ENCODE measurements around the gene SPHKAP. TPM values are rescaled to one million over a fixed set of nuclear protein-coding genes. Genes with fewer than 3 reads are reported as not detected.
"Not testable (repeated sequence)": the region's sequence is repeated elsewhere in the genome, so short reads cannot be mapped to it uniquely, and the experiment has no call there.

The SPHKAP gene, protein sequence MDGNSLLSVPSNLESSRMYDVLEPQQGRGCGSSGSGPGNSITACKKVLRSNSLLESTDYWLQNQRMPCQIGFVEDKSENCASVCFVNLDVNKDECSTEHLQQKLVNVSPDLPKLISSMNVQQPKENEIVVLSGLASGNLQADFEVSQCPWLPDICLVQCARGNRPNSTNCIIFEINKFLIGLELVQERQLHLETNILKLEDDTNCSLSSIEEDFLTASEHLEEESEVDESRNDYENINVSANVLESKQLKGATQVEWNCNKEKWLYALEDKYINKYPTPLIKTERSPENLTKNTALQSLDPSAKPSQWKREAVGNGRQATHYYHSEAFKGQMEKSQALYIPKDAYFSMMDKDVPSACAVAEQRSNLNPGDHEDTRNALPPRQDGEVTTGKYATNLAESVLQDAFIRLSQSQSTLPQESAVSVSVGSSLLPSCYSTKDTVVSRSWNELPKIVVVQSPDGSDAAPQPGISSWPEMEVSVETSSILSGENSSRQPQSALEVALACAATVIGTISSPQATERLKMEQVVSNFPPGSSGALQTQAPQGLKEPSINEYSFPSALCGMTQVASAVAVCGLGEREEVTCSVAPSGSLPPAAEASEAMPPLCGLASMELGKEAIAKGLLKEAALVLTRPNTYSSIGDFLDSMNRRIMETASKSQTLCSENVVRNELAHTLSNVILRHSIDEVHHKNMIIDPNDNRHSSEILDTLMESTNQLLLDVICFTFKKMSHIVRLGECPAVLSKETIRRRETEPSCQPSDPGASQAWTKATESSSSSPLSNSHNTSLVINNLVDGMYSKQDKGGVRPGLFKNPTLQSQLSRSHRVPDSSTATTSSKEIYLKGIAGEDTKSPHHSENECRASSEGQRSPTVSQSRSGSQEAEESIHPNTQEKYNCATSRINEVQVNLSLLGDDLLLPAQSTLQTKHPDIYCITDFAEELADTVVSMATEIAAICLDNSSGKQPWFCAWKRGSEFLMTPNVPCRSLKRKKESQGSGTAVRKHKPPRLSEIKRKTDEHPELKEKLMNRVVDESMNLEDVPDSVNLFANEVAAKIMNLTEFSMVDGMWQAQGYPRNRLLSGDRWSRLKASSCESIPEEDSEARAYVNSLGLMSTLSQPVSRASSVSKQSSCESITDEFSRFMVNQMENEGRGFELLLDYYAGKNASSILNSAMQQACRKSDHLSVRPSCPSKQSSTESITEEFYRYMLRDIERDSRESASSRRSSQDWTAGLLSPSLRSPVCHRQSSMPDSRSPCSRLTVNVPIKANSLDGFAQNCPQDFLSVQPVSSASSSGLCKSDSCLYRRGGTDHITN (N-terminal part only)
- polyA plus RNA-seq: under 1 TPM in 2 of 3 donors, not detected in 1; 0.01 to 0.11 TPM

DNA sequence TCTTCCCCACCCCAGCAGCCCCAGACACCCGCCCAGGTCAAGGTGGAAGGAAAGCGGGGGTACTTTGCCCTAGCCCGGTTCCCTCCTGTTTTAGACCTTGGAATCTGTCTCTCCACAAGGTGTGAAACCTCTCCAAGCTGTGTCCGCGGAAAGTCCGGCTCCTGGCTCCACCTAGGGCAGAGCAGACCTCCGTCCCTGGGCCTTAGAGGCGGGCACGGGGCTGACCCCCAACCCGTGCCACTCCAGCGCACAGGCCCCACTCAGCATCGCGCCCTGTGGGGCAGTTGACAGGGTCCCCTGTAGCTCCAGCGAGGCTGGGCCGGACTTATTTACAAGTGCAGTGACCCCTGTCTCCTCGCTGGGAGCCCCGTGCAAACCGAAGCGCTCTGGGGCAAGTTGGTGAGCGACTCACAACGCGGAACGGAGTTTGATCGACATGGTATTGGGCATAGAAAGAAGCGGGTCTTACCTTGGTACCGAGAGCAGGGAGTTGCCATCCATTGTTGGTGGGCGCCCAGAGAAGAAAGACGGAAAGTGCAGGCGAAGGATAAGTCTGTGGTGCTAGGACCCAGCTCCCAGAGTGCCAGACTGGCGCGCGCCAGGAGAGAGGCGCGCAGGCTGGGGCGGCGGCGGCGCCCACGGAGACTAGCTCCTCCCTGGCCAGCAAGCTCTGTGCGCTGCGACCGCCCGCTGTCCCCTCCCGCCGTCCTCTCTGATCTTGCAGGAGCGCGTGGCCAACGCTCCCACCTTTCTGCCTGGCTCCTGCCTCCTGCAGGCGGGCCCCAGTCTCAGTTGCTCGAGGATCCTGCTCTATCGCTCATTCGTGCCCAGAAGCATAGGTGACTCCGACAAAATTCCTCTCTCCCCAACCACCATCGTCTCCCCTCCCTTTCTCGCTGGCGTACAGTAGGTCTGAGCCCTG lies at the start of gene SPHKAP:
Gene SPHKAP, minus strand, starts transcription at position 590 of the 922 bp plus-strand sequence. Its CDS starts 89 bp downstream, at position 501.
- H3K27ac ChIP-seq (ENCODE audit: low read depth, low read length): no peak within 1 kb of the TSS
- 1 to 4% (median 3%) methylated on average over 48 to 56 of the region's 56 CpGs for WGBS, 3 donors

DNA sequence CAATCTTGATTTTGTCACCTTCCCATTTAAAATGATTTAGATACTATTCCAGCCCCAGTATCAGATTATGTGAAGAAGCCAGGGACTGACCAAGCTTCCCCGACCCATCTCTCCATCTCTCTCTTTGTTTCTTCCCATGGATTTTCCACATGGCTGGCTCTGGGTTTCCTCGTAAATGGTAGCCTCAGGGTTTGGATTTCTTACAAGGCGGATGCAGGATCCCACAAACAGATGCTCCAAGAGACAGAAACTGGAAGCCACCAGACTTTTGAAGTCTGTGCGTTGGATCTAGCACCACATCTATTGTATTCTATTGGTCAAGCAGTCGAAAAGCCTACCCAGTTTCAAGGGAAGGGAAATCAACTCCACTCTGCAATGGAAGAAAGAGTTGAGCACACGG lies 46.0 kb upstream of the SPHKAP start:
- 70 to 88% (median 83%) methylated on average over 6 of the region's 6 CpGs for WGBS, 3 donors
- no peak overlapping the region for H3K27ac ChIP-seq (ENCODE audit: low read depth, low read length)

DNA sequence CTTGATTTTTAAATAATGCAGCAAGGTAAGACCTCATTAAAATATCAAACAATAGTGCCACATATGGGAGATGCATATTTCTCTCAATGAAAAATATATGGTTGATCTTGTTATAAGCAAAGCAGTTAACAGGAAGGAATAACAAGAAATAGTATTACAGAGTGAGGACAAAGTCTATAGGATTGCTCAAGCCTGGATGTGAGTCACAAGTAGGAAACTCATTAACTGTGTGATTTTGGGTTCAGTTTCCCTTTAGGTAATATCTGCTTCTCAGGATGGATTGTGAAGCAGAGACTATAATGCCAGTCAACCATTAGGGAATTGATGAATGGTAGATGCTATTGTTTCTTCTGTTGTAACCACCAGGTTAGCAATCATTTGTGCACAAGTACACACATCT lies 42.9 kb upstream of the SPHKAP start:
- no peak overlapping the region for H3K27ac ChIP-seq (ENCODE audit: low read depth, low read length)

DNA sequence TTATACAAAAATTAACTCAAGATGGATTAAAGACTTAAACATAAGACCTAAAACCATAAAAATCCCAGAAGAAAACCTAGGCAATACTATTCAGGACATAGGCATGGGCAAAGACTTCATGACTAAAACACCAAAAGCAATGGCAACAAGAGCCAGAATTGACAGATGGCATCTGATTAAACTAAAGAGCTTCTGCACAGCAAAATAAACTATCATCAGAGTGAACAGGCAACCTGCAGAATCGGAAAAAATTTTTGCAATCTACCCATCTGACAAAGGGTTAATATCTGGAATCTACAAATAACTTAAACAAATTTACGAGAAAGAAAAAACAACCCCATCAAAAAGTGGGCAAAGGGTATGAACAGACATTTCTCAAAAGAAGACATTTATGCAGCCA lies 37.1 kb upstream of the SPHKAP start:
- WGBS, 3 donors: 63 to 80% (median 63%) methylated on average over 2 of the region's 2 CpGs
- not testable (repeated sequence) for H3K27ac ChIP-seq (ENCODE audit: low read depth, low read length)

DNA sequence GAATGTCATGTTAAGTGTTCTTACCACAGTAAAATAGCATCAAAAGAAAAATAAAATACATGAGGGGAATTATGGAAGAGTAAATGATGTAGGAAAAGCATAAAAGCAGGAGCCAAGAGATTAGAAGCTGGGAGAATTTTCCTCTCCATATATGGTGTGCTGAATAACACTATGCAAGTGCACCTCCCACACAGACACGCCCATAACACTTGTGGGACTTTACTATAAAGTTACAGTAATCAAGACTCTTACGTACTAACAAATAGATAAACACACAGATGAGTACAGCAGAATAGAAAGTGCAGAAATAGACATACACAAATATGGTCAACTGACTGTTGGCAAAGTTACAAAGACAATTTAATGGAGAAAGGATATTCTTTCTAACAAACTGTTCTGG lies 16.0 kb upstream of the SPHKAP start:
- 61 to 70% (median 64%) methylated on average over 2 of the region's 2 CpGs for WGBS, 3 donors
- H3K27ac ChIP-seq (ENCODE audit: low read depth, low read length): no peak overlapping the region

DNA sequence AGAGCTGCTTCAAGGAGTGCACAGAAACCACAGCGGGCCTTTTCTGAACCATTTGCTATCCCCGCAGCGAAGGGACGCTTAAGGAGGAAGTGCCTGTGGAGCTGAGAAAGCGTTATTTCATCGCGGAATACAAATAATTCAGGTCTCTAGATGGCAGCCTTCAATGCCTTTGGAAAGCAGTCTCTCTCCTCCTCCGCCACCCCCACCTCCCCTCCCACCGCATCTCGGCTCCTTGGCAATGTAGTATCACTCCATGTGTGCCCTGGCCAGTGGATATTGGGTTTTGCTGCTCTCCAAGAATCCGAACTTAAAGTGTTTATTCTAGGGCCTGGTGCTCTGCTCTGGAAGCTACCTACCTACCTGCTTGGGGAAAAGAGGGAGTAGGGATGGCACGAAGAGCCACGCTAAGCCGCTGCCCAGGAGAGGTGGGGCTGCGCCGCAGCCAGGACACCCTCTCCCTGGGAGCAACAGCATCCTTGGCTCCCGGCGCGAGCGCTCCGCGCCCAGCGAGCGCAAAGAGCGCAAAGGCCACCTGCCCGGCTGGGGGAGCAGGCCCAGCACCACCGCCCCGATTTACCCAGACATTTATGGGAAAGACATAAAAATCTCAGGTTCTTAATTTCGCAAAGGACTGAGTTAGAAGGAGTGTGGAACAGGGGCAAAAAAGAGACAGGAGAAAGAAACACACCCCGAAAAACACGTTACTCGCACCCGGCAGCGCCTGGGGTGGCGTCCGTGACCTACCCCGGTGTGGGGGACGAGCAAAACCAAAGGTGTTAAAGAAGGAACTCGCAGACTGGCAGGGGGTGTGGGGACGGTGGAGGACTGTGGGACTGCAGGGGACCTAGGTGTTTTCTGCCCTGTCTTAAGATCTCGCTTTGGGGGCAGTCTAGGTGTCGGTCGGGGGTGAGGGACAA lies 1.0 kb downstream of the SPHKAP start:
- WGBS, 3 donors: 4 to 5% (median 5%) methylated on average over 43 of the region's 43 CpGs
- no peak overlapping the region for H3K27ac ChIP-seq (ENCODE audit: low read depth, low read length)

DNA sequence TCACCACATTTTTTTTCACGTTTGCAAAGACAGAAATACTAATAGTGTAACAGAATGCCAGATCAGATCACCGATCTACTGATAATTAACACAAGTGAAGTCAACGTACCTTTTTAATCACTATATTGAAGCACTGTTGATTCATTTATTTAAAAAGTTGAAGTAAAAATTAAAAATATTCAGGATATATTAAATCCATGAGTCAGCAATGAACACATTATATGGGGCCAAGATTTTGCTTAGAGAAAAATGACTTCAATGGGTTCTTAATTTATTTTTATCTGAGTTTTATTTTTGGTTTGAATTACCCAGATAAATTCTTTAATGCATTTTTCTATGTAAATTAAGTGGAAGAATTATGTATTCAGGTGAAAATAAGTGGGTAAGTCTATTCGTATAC lies 14.2 kb downstream of the SPHKAP start:
- 68 to 89% (median 76%) methylated on average over 4 of the region's 4 CpGs for WGBS, 3 donors
- no peak overlapping the region for H3K27ac ChIP-seq (ENCODE audit: low read depth, low read length)

DNA sequence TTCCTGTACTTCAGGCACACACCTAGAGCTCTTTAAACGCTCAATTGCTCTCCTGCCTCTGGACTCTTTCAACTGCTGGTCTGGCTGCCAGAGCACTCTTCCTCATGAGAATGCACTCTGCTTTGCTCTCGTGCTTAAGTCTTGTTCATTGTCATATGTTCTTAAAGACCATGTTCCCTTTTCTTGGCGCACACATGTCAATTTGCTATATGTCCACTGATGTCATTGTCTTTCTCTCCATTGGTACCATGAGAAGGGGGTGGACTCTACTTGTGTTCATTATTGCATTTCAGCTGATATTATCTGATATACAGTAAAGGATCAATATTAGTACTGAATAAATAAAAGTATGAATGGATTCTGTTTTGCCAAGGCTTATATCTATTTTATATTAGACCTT lies 16.8 kb downstream of the SPHKAP start:
- no peak overlapping the region for H3K27ac ChIP-seq (ENCODE audit: low read depth, low read length)
- 64 to 80% (median 70%) methylated on average over 3 of the region's 3 CpGs for WGBS, 3 donors

DNA sequence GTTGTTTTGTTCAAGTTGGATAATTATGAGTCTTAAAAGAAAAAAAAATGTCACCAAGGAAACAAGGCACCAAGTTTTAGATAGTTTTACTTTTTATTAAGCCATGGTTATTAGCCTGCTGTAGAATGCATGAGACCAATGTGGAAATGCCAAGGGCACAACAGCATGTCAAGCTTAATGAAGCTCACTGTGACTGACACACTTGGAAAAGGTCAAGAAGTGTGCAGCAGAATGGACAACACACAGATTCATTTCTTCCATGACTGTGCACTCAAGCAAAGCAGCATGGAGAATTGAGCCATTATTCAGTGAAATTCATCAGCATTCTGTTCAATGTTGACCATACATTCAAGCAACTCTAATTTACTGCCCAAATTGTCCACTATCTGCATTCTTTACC lies 23.6 kb downstream of the SPHKAP start:
- no peak overlapping the region for H3K27ac ChIP-seq (ENCODE audit: low read depth, low read length)

DNA sequence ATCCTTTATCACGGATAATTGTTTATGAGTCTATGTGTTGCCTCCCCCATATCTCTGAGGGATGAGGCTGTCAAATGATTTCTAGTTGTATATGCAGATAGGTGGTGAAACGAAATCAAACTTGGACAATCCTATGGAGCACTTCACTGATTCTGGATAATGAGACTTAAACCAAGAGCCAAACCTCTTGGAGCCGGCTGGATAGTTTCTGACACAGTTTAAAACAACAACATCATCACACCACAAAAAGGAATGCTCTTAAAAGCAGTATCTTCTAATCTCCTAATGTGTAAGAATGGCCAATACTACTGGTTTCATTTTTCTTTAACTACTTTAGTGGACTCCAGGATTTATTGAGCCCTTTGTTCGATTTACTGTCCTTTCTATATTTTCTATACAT lies 36.5 kb downstream of the SPHKAP start:
- 35 to 48% (median 48%) methylated on average over 4 of the region's 4 CpGs for WGBS, 3 donors
- no peak overlapping the region for H3K27ac ChIP-seq (ENCODE audit: low read depth, low read length)

DNA sequence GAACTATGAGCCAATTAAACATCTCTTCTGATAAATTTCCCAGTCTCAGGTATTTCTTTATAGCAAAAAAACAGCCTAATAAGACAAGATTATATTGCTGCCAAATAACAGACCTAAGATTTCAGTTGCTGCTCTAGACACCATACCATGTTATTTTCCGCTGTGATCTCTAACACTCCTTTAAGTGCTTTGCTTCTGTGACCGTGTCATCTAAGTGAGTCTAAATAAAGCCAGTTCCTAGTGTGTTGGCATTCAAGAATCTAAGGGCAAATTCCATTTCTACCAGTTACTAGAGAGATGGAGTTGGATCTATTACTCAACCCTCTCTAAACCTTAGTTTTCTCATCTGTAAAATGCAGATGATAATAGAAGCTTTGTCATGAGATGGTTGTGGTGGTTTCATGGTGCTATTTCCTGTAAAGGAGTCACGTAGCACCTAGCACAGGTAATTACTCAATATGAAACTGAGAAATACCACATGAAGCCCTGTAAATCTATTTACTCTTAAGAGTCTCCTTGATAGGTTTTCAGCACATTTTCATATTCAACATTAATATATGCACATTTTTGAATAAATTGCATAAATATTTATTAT lies 40.5 kb downstream of the SPHKAP start:
- H3K27ac ChIP-seq (ENCODE audit: low read depth, low read length): no peak overlapping the region
- 66 to 84% (median 68%) methylated on average over 3 of the region's 3 CpGs for WGBS, 3 donors

DNA sequence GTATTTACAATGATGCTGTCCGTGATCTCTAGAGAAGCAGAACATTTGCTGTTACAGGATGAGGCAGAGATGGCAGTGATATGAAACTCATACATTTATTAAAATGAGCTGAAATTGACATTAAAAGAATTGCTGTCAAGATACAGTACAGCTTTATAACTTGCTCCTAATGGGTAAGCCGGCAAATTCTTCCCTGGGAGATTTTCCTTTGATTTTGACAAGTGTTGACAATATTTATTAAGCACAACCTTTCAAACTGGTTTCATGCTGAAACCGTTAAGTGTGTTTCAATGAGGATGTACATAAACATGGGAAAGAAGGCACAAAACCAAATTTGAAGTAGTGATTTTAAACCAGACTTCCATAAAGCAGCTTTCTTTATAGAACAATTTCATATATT lies 45.5 kb downstream of the SPHKAP start:
- no peak overlapping the region for H3K27ac ChIP-seq (ENCODE audit: low read depth, low read length)
- WGBS, 3 donors: 59 to 76% (median 74%) methylated on average over 3 of the region's 3 CpGs

DNA sequence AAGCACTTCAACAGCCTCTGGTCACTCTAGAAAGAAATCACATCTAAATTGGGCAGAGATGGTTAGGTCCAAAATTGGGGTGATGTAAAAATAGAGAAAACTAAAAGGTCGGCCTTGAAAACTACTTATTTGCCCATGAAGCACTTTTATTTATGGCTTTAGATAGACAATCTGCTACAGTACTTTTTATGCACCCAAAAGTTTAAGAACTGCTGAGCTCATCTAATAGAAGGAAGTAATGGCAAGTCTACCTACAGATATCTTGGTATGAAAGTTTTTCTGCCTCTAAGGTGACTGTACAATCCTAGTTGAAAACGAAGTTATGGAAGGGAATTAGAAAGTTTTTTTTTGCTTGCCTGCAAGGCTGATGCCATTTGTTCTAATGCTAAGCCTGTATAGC lies 46.2 kb downstream of the SPHKAP start:
- 56 to 71% (median 63%) methylated on average over 2 of the region's 2 CpGs for WGBS, 3 donors
- H3K27ac ChIP-seq (ENCODE audit: low read depth, low read length): no peak overlapping the region

DNA sequence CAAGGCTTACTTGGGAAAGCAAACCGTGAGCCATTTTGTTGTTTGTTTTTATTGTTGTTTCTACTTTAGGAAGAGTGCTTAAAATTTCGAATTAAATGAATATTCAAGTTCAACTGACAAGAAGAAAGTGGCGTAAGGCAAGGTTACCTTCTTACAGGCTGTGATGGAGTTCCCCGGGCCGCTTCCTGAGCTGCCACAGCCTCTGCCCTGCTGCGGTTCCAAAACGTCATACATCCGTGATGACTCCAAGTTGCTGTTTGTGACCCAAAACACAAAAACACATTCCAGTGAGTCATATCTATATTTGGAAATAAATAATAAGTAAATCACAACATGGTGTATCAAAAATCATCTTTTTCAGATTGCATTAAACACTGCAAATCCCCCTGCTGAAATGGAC lies 49.7 kb downstream of the SPHKAP start:
- WGBS, 3 donors: 75 to 77% (median 75%) methylated on average over 8 of the region's 8 CpGs
- H3K27ac ChIP-seq (ENCODE audit: low read depth, low read length): no peak overlapping the region

DNA sequence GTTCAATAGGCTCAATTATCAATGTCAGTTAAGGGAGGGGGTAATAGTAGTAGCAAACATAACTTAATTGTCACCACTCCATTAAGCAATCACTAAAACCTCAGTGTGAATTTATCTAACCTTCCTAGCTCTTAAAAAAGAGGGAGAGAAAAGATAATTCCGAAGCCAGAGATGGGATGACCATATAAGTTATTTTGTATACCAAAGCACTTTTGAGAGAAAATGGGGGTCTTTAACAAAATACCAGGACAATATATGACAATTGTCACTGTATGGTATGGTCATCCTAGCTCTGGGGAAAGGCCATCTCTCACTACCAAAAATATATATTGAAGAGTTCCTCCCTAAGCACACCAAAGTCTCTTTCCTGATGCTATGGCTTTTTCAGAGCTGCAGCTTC lies 55.1 kb downstream of the SPHKAP start:
- H3K27ac ChIP-seq (ENCODE audit: low read depth, low read length): no peak overlapping the region
- WGBS, 3 donors: 31 to 73% (median 59%) methylated on average over 1 of the region's 1 CpG

DNA sequence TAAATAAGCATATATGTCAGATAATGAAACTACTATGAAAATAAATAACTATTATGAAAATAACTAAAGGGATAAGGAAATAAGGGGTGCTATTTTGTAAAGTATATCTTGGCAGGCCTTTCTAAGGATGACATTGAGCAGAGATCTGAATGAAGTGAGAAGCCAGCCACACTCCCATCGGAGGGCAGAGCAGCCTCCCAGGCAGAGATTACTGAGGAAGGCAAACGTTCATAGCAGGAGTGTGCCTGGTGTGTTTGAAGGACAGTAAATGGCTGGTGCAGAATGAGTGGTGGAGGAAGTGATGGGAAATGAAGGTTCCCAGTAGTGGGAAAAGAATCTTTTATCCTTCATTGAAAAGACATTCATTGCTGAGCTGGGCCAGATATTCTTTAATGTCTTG lies 62.5 kb downstream of the SPHKAP start:
- 20 to 28% (median 26%) methylated on average over 2 of the region's 2 CpGs for WGBS, 3 donors
- no peak overlapping the region for H3K27ac ChIP-seq (ENCODE audit: low read depth, low read length)

DNA sequence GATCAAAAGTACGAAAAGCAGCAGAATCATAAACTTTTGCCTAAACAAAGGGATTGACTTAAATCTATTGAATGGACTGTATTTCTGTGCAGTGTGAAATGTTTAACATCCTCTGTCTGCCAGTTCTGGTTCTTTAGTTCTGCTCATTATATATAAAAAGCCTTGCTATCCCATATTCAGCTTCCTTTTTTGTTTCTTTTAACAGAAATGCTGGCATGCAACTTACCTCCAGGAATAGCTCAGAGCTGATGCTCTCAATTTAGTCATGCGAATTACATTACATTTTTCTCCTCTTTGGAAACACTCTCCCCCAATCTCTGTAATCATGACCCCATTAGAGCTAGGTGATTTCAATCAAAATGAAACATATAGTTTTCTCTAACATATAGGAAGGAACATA lies 73.6 kb downstream of the SPHKAP start:
- 46 to 64% (median 59%) methylated on average over 2 of the region's 2 CpGs for WGBS, 3 donors
- no peak overlapping the region for H3K27ac ChIP-seq (ENCODE audit: low read depth, low read length)
